GM12878 (cell line): ENCODE data around the gene MELTF. TPM values are rescaled to one million over a fixed set of nuclear protein-coding genes. Genes with fewer than 3 reads are reported as not detected.
A peak's percentile ranks its signal among the peaks of the same experiment; 100 is the strongest.

Source experiments
- ATAC-seq: fragments of 200-7000 bp; cut with Tn5 transposase; 3 replicates; pipeline ENCODE4 v1.9.1; 2020; ENCODE audit warnings: mild to moderate bottlenecking, moderate library complexity
- BruUV-seq: library from RNA; stranded (reverse); fragments of 400-500 nt; replicated peaks from 2 replicates; lab custom pipeline; 2021; lab: Mats Ljungman, UMichigan
- CTCF ChIA-PET: fragments of 300-600 bp; sonication (Branson Sonifier 250); formaldehyde crosslinking; extraction: SDS; loops from one replicate; lab custom pipeline; 2021; ENCODE audit warnings: inconsistent platforms; lab: Yijun Ruan, JAX
- POLR2A ChIA-PET: fragments of 350-600 bp; formaldehyde crosslinking; extraction: SDS; loops from one replicate; lab custom pipeline; 2021; ENCODE audit warnings: inconsistent platforms; lab: Charles Lee
- RAD21 ChIA-PET: fragments of 300-600 bp; sonication (Branson Sonifier 250); formaldehyde crosslinking; loops from one replicate; lab custom pipeline; 2023; ENCODE audit warnings: antibody characterized with exemption; ENCODE audit not compliant: unreplicated experiment; lab: Charles Lee
- SMC1A ChIA-PET: fragments of 300-600 bp; sonication (Branson Sonifier 250); formaldehyde crosslinking; loops from one replicate; lab custom pipeline; 2023; ENCODE audit not compliant: unreplicated experiment, uncharacterized antibody; lab: Charles Lee
- DNase-seq: peaks from one replicate; pipeline ENCODE4 v3.0.0-alpha.2; 2011; ENCODE audit warnings: low read depth, low spot score
- FAIRE-seq: peaks from 3 replicates; lab custom pipeline; 2011; peaks lifted over from hg19 to GRCh38; lab: Jason Lieb, UNC
- H2AFZ ChIP-seq: 2 replicates; pipeline ENCODE4 v1.6.0; 2011; ENCODE audit warnings: low read depth, low read length, control low read depth; ENCODE audit not compliant: control insufficient read depth
- H3K27ac ChIP-seq: 2 replicates; pipeline ENCODE4 v1.5.1; 2011; ENCODE audit warnings: control low read depth; ENCODE audit not compliant: control insufficient read depth, insufficient read depth
- H3K27me3 ChIP-seq, 2 experiments: replicated peaks in 1 of 2; 2 replicates each; pipeline versions ENCODE4 v1.6.0 to v1.6.1; 2011; ENCODE audit warnings: low read length in 1 of 2; ENCODE audit not compliant: control insufficient read depth in 2 of 2, insufficient read depth in 2 of 2
- H3K36me3 ChIP-seq, 2 experiments: 2 replicates each; pipeline ENCODE4 v1.5.1; 2011; ENCODE audit warnings: low read length in 1 of 2; ENCODE audit not compliant: control insufficient read depth in 2 of 2, insufficient read depth in 2 of 2
- H3K4me1 ChIP-seq: 2 replicates; pipeline ENCODE4 v1.6.1; 2011; ENCODE audit warnings: mild to moderate bottlenecking, low read length, moderate library complexity, mixed read lengths; ENCODE audit not compliant: control insufficient read depth, insufficient read depth
- H3K4me2 ChIP-seq: 2 replicates; pipeline ENCODE4 v1.6.0; 2011; ENCODE audit warnings: control low read depth; ENCODE audit not compliant: control insufficient read depth, insufficient read depth
- H3K4me3 ChIP-seq: fragments of 200-600 bp; sonication (generic); 2 replicates; pipeline ENCODE4 v1.5.1; 2016
- H3K79me2 ChIP-seq: 2 replicates; pipeline ENCODE4 v1.6.0; 2011; ENCODE audit warnings: low read length; ENCODE audit not compliant: control insufficient read depth, insufficient read depth
- H3K9ac ChIP-seq: 2 replicates; pipeline ENCODE4 v1.8.0; 2011; ENCODE audit warnings: low read length, control low read depth, mixed read lengths; ENCODE audit not compliant: control insufficient read depth, insufficient read depth
- H3K9me3 ChIP-seq: replicated peaks from 3 replicates; pipeline ENCODE4 v1.5.1; 2011; ENCODE audit warnings: mild to moderate bottlenecking, low read length; ENCODE audit not compliant: control insufficient read depth, insufficient read depth
- H4K20me1 ChIP-seq: 2 replicates; pipeline ENCODE4 v1.6.0; 2011; ENCODE audit not compliant: control insufficient read depth, insufficient read depth
- LARP7 ChIP-seq: fragments of 450-650 bp; IDR thresholded peaks from 2 replicates; pipeline ENCODE4 v1.6.1; 2017; ENCODE audit warnings: mild to moderate bottlenecking
- MYC ChIP-seq: IDR thresholded peaks from 2 replicates; pipeline ENCODE4 v1.6.1; 2011; ENCODE audit warnings: mild to moderate bottlenecking, low read length, moderate library complexity, inconsistent platforms; ENCODE audit not compliant: insufficient read depth, insufficient replicate concordance, insufficient read length, severe bottlenecking
- POLR2AphosphoS2 ChIP-seq: IDR thresholded peaks from 2 replicates; pipeline ENCODE4 v1.6.1; 2011; ENCODE audit warnings: low read depth, mild to moderate bottlenecking, low read length, improper control_type of control experiment, moderate library complexity
- SMC3 ChIP-seq: IDR thresholded peaks from 2 replicates; pipeline ENCODE4 v1.6.1; 2011; ENCODE audit warnings: low read length, improper control_type of control experiment, borderline replicate concordance
- STAT1 ChIP-seq: fragments of 450-650 bp; conservative IDR thresholded peaks from 2 replicates; pipeline ENCODE4 v1.6.1; 2014; ENCODE audit warnings: antibody characterized with exemption, mild to moderate bottlenecking
- STAT3 ChIP-seq: IDR thresholded peaks from 2 replicates; pipeline ENCODE4 v1.6.1; 2011; ENCODE audit warnings: low read depth, low read length, improper control_type of control experiment
- TCF12 ChIP-seq: IDR thresholded peaks from 2 replicates; pipeline ENCODE4 v1.6.1; 2011; ENCODE audit warnings: low read depth, mild to moderate bottlenecking, low read length
- ZBED1 ChIP-seq: IDR thresholded peaks from 2 replicates; pipeline ENCODE4 v1.6.1; 2016; ENCODE audit warnings: borderline replicate concordance
- WGBS: methylation state at CpG from one replicate; pipeline ENCODE4 v1.1.6; 2016; ENCODE audit warnings: low lambda C conversion rate; ENCODE audit not compliant: insufficient replicate concordance, insufficient coverage; ENCODE audit errors: missing lambda C conversion rate; 5-methylcytosine and 5-hydroxymethylcytosine counted together
- in situ Hi-C: fragments of 300-500 bp; cut with MboI; formaldehyde crosslinking; loops from 9 replicates; pipeline ENCODE4 v1.14.3; 2018; ENCODE audit warnings: mixed read lengths
- intact Hi-C: fragments of 100-400 bp; cut with micrococcal nuclease; formaldehyde crosslinking; loops from one replicate; pipeline ENCODE4 v1.14.2; 2022; ENCODE audit not compliant: unreplicated experiment
- polyA plus RNA-seq, 11 experiments: library from polyadenylated mRNA; depleted of rRNA in 4 of 11; unstranded in 6 of 11; stranded (reverse) in 5 of 11; fragments of >200 nt; fragmentation: Nextera tagmentation in 4 of 11; fragmentation: Illumina TruSeq in 1 of 11; extraction: Ambion mirVana in 4 of 11; extraction: Trizol in 1 of 11; gene quantifications; 1 replicate in 1 of 11; 2 replicates in 10 of 11; pipeline versions ENCODE4 v1.2.1 to v1.2.3, GENCODE V29; 2011 to 2016; ENCODE audit warnings: inconsistent platforms in 2 of 11, missing spikeins in 2 of 11, low read depth in 1 of 11
- total RNA-seq, 4 experiments: library from RNA; depleted of rRNA in 3 of 4; stranded (reverse); fragments of >200 nt in 3 of 4; fragmentation: Illumina TruSeq in 1 of 4; extraction: Trizol in 1 of 4; gene quantifications; 2 replicates each; pipeline versions ENCODE4 v1.2.1 to v1.2.3, GENCODE V29; 2013 to 2021
- TF ChIP-seq, protein P1 (sequence below): fragments of 450-650 bp; IDR thresholded peaks from 2 replicates; pipeline ENCODE4 v1.6.1; 2016; ENCODE audit warnings: mild to moderate bottlenecking, moderate library complexity, borderline replicate concordance
- TF ChIP-seq, protein P2 (sequence below): IDR thresholded peaks from 2 replicates; pipeline ENCODE4 v1.6.1; 2011; ENCODE audit warnings: mild to moderate bottlenecking, low read depth, low read length, moderate library complexity; ENCODE audit not compliant: insufficient replicate concordance
- TF ChIP-seq, protein P3 (sequence below): fragments of 150-350 bp; IDR thresholded peaks from 2 replicates; pipeline ENCODE4 v1.6.1; 2016; ENCODE audit warnings: low read depth, low read length

MELTF gene
- total and polyA plus RNA-seq, 10 of the 15 experiments (the other 5 are each of a cell fraction or from before 2014, with no cell fraction given) = 0.55 to 49.1 (median 11.1) TPM

DNA sequence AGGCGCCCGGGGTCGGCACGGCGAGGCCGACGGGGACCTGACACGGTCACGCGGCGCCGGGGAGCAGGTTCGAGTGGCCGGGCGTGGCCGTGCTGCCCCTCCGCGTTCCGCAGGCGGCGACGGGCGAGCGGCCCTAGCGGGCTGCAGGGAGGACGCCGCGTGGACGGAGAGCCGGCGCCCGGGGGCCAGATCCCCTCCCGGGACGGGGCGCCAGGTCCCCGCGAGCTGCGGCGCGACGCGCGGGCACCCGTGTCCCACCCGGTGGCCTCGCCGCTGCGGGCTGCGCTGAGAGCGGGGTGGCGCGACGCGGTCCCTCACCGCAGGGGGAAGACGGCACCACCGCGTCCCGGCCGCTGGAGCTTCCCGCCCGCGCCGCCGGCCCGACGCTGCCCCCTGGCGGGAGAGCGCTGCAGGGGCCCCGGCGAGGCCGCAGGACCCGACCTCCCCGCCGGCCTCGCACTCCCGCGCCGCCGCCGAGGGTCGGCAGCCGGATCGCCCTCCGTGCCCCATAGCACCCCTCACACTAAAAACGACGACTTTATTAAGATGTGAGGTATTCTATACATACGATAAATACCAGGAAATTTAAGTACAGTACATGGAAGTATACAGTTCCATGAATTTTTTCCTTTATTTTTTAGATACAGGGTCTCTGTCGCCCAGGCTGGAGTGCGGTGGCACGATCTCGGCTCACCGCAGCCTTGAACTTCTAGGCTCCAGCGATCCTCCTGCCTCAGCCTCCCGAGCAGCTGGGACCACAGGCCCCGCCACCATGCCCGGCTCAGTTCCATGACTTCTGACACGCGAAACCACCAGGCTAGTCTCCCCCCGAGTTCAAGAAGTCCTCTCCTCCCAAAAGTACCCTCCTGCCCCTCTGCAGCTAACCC is 59.7 kb downstream of the MELTF start:
- no peaks in the 10 kb centered on the region for H3K79me2 ChIP-seq
- ChIA-PET POLR2A (no interaction called here), CTCF (interaction anchor here (0.6 to 4.7 kb wide), 15 partner anchors 11 to 447 kb away, joined by 3 to 68 read pairs (median 3); partner anchors contain the start of gene NCBP2), RAD21 (interaction anchor here (1.0 to 3.9 kb wide), 6 partner anchors 27 to 361 kb away, joined by 3 to 30 read pairs (median 5); partner anchors contain the start of genes NCBP2 and SENP5), SMC1A (interaction anchor here (0.6 to 2.1 kb wide), 7 partner anchors 16 to 217 kb away, joined by 3 to 8 read pairs (median 3); no protein-coding TSS in a partner anchor)
- 7% methylated on average over 82 of the region's 100 CpGs for WGBS
- no peaks in the 10 kb centered on the region for H4K20me1 ChIP-seq
- DNase-seq (no peak), FAIRE-seq (no peak), ATAC-seq (peak; percentile 85)
- no TSS peak for BruUV-seq
- H3K4me1 ChIP-seq = peaks cover 3% of the 10 kb centered on the region
- intact Hi-C loops (loop anchor here (1.0 to 2.0 kb wide), 3 partner anchors 27 to 361 kb away; partner anchors contain the start of gene NCBP2), in situ Hi-C loops (no loop called here)
- peak overlapping the region; percentile 81 for H2AFZ ChIP-seq
- H3K4me3 ChIP-seq = peak overlapping the region; percentile 90
- H3K36me3 ChIP-seq = no peaks in the 10 kb centered on the region
- H3K27me3 ChIP-seq = no peaks in the 10 kb centered on the region; a peak in 1 of 4 replicates
- peak overlapping the region; percentile 69 for H3K9ac ChIP-seq
- peak overlapping the region; percentile 18; the same call in 1 of the 2 replicates for H3K27ac ChIP-seq
- peaks cover 14% of the 10 kb centered on the region; the same call in 1 of the 3 replicates for H3K9me3 ChIP-seq
- H3K4me2 ChIP-seq = peak overlapping the region; percentile 96
- TF ChIP-seq MYC (no peak), STAT1 (no peak), ZBED1 (no peak), STAT3 (no peak), POLR2AphosphoS2 (no peak), TCF12 (no peak), SMC3 (peak; percentile 82), LARP7 (peak; percentile 89)
- TF ChIP-seq, protein P1, sequence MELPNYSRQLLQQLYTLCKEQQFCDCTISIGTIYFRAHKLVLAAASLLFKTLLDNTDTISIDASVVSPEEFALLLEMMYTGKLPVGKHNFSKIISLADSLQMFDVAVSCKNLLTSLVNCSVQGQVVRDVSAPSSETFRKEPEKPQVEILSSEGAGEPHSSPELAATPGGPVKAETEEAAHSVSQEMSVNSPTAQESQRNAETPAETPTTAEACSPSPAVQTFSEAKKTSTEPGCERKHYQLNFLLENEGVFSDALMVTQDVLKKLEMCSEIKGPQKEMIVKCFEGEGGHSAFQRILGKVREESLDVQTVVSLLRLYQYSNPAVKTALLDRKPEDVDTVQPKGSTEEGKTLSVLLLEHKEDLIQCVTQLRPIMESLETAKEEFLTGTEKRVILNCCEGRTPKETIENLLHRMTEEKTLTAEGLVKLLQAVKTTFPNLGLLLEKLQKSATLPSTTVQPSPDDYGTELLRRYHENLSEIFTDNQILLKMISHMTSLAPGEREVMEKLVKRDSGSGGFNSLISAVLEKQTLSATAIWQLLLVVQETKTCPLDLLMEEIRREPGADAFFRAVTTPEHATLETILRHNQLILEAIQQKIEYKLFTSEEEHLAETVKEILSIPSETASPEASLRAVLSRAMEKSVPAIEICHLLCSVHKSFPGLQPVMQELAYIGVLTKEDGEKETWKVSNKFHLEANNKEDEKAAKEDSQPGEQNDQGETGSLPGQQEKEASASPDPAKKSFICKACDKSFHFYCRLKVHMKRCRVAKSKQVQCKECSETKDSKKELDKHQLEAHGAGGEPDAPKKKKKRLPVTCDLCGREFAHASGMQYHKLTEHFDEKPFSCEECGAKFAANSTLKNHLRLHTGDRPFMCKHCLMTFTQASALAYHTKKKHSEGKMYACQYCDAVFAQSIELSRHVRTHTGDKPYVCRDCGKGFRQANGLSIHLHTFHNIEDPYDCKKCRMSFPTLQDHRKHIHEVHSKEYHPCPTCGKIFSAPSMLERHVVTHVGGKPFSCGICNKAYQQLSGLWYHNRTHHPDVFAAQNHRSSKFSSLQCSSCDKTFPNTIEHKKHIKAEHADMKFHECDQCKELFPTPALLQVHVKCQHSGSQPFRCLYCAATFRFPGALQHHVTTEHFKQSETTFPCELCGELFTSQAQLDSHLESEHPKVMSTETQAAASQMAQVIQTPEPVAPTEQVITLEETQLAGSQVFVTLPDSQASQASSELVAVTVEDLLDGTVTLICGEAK = no peak
- TF ChIP-seq, protein P2, sequence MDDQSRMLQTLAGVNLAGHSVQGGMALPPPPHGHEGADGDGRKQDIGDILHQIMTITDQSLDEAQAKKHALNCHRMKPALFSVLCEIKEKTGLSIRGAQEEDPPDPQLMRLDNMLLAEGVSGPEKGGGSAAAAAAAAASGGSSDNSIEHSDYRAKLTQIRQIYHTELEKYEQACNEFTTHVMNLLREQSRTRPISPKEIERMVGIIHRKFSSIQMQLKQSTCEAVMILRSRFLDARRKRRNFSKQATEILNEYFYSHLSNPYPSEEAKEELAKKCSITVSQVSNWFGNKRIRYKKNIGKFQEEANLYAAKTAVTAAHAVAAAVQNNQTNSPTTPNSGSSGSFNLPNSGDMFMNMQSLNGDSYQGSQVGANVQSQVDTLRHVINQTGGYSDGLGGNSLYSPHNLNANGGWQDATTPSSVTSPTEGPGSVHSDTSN = no peak
- TF ChIP-seq, protein P3, sequence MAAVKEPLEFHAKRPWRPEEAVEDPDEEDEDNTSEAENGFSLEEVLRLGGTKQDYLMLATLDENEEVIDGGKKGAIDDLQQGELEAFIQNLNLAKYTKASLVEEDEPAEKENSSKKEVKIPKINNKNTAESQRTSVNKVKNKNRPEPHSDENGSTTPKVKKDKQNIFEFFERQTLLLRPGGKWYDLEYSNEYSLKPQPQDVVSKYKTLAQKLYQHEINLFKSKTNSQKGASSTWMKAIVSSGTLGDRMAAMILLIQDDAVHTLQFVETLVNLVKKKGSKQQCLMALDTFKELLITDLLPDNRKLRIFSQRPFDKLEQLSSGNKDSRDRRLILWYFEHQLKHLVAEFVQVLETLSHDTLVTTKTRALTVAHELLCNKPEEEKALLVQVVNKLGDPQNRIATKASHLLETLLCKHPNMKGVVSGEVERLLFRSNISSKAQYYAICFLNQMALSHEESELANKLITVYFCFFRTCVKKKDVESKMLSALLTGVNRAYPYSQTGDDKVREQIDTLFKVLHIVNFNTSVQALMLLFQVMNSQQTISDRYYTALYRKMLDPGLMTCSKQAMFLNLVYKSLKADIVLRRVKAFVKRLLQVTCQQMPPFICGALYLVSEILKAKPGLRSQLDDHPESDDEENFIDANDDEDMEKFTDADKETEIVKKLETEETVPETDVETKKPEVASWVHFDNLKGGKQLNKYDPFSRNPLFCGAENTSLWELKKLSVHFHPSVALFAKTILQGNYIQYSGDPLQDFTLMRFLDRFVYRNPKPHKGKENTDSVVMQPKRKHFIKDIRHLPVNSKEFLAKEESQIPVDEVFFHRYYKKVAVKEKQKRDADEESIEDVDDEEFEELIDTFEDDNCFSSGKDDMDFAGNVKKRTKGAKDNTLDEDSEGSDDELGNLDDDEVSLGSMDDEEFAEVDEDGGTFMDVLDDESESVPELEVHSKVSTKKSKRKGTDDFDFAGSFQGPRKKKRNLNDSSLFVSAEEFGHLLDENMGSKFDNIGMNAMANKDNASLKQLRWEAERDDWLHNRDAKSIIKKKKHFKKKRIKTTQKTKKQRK = no peak
